Transverse colon (tissue), 4 donors: ENCODE results near the gene ACOT11.

Source experiments
- CTCF ChIP-seq, 5 experiments: fragments of 200-600 bp in 3 of 5; fragments of 450-650 bp in 2 of 5; sonication (generic) in 3 of 5; IDR thresholded peaks; 1 replicate in 2 of 5; 2 replicates in 3 of 5; pipeline ENCODE4 v1.5.1; 2016 to 2017; ENCODE audit warnings: antibody characterized with exemption in 5 of 5, inconsistent platforms in 3 of 5, mild to moderate bottlenecking in 2 of 5, moderate library complexity in 1 of 5
- POLR2A ChIP-seq: fragments of 450-650 bp; IDR thresholded peaks from one replicate; pipeline ENCODE4 v1.6.1; 2016; ENCODE audit warnings: antibody characterized with exemption, mild to moderate bottlenecking, moderate library complexity
- POLR2AphosphoS5 ChIP-seq, 3 donors: sonication (generic); formaldehyde crosslinking; IDR thresholded peaks; one replicate each; pipeline ENCODE4 v1.6.1; 2016; ENCODE audit warnings: antibody characterized with exemption in 3 of 3

GRCh38 chr1:54600947-54601721, 53.1 kb downstream of the ACOT11 start:
- no peak for TF ChIP-seq CTCF (IDR thresholded peaks at IDR 0.05)
- no peak for TF ChIP-seq POLR2A
- TF ChIP-seq POLR2AphosphoS5 (IDR thresholded peaks at IDR 0.05) = no peak
